Ovary (tissue), 9 donors: ENCODE measurements around the gene METTL3. TPM values are rescaled to one million over a fixed set of nuclear protein-coding genes. Genes with fewer than 3 reads are reported as not detected.

Experiments used
- DNase-seq, 5 donors: peaks; one replicate each; pipeline ENCODE4 v3.0.0-alpha.2; 2019 to 2020
- H3K27ac ChIP-seq, 2 donors: fragments of 200-600 bp; one replicate each; pipeline versions ENCODE4 v1.5.1 to v1.8.0; 2019 to 2022
- H3K27me3 ChIP-seq: fragments of 200-600 bp; one replicate; pipeline ENCODE4 v1.8.0; 2022
- H3K36me3 ChIP-seq: fragments of 200-600 bp; sonication (generic); one replicate; pipeline ENCODE4 v1.5.1; 2019
- H3K4me1 ChIP-seq: one replicate; pipeline ENCODE4 v1.8.1; 2013; ENCODE audit warnings: mild to moderate bottlenecking, moderate library complexity; ENCODE audit not compliant: insufficient read depth
- H3K4me3 ChIP-seq: fragments of 200-600 bp; sonication (generic); one replicate; pipeline ENCODE4 v1.5.1; 2017
- H3K9me3 ChIP-seq, 2 donors: fragments of 200-600 bp in 1 of 2; sonication (generic) in 1 of 2; one replicate each; pipeline versions ENCODE4 v1.5.1 to v1.8.1; 2013 to 2019; ENCODE audit warnings: mild to moderate bottlenecking in 1 of 2, moderate library complexity in 1 of 2
- CTCF ChIP-seq, 3 donors: fragments of 450-650 bp in 2 of 3; fragments of 200-600 bp in 1 of 3; IDR thresholded peaks; one replicate each; pipeline versions ENCODE4 v1.5.1 to v1.8.0; 2016 to 2022; ENCODE audit warnings: antibody characterized with exemption in 3 of 3, mild to moderate bottlenecking in 1 of 3
- EP300 ChIP-seq: sonication (generic); formaldehyde crosslinking; IDR thresholded peaks from one replicate; pipeline ENCODE4 v1.6.1; 2017; ENCODE audit warnings: antibody characterized with exemption
- POLR2A ChIP-seq: fragments of 450-650 bp; IDR thresholded peaks from one replicate; pipeline ENCODE4 v1.6.1; 2017; ENCODE audit warnings: antibody characterized with exemption, mild to moderate bottlenecking, moderate library complexity
- WGBS, 3 donors: extraction: QIAGEN DNeasy Blood & Tissue Kit in 1 of 3; methylation state at CpG; one replicate each; pipeline versions ENCODE4 v1.1.5 to v1.1.7; 2013 to 2017; 5-methylcytosine and 5-hydroxymethylcytosine counted together
- intact Hi-C, 4 donors: fragments of 100-400 bp; cut with DNase I; formaldehyde crosslinking; loops; one replicate each; pipeline versions ENCODE4 v1.11.0 to v1.15.1; 2022 to 2023
- polyA plus RNA-seq, 2 donors: library from polyadenylated mRNA; stranded (reverse); fragments of 200-250 nt in 1 of 2; fragments of 350-450 nt in 1 of 2; fragmentation: Illumina TruSeq in 1 of 2; extraction: RNeasy Lipid Tissue Mini Kit (QIAGEN cat#74804) in 1 of 2; gene quantifications; one replicate each; pipeline ENCODE4 v1.2.3, GENCODE V29; 2013 to 2014
- total RNA-seq, 7 donors: library from RNA; depleted of rRNA in 2 of 7; stranded (reverse); fragments of >200 nt in 2 of 7; fragmentation: NEBNext Ultra II Directional in 3 of 7; extraction: Animal tissue kit (Norgen Biotek cat#: 25700) in 3 of 7; gene quantifications; one replicate each; pipeline versions ENCODE4 v1.1.0 to v1.2.4, GENCODE V29; 2016 to 2023
- donor health status: DM: no; HTN: no; CAD: no; lungs with moderate emphysema.
- donor health status: DM: no; HTN: no; CAD: no.
- donor health status: Bipolar disorder and iron deficiency.
- donor health status: DM: yes; HTN: yes; CAD: no.
- donor health status: DM: no; HTN: no; CAD: no.
- donor health status: DM: yes; HTN: yes; CAD: no.

Gene METTL3
- total and polyA plus RNA-seq, 9 donors: 36.3 to 61.5 (median 40.9) TPM

GRCh38 chr14:21494902-21495762, 16.0 kb downstream of the METTL3 start:
- H3K36me3 ChIP-seq: no peaks in the 10 kb centered on the region
- H3K27ac ChIP-seq: no peak overlapping the region
- H3K9me3 ChIP-seq: no peaks in the 10 kb centered on the region
- no peak for DNase-seq
- TF ChIP-seq EP300 (no peak), POLR2A (no peak), CTCF (IDR thresholded peaks at IDR 0.05) (no peak)
- no peak overlapping the region for H3K4me3 ChIP-seq
- WGBS, 3 donors: 45 to 70% (median 68%) methylated on average over 2 of the region's 2 CpGs
- intact Hi-C loops: no loop called here
- no peaks in the 10 kb centered on the region for H3K27me3 ChIP-seq
- H3K4me1 ChIP-seq: no peaks in the 10 kb centered on the region

DNA sequence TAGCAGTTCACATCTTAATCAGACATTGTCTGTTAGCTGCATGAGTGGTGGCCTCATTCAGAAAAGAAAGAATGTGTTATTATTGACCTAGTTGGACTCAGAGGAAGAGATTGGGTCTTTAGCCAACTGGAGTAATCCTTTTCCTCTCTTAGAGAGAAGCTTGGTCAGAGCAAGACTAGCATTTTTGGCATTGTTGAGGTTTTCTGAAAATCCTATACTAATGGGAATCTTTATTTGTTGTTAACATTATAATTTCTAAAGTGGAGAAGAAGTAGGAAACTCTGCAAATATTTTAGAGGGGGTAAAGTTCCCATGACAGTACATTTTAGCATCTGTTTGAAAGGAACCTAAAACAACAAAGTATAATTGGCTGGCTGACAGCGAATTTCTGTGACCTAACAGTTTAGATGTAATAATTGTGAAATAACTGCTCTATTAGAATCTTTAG, 24.5 kb downstream of the METTL3 start:
- no peak for DNase-seq
- no peak overlapping the region for H3K4me3 ChIP-seq
- no peaks in the 10 kb centered on the region for H3K4me1 ChIP-seq
- WGBS, 3 donors: 49 to 63% (median 55%) methylated on average over 1 of the region's 1 CpG
- no peak overlapping the region for H3K27ac ChIP-seq
- intact Hi-C loops: no loop called here
- no peaks in the 10 kb centered on the region for H3K9me3 ChIP-seq
- H3K36me3 ChIP-seq: no peaks in the 10 kb centered on the region
- TF ChIP-seq POLR2A (no peak), CTCF (IDR thresholded peaks at IDR 0.05) (no peak), EP300 (no peak)
- no peaks in the 10 kb centered on the region for H3K27me3 ChIP-seq

- H3K27me3 ChIP-seq: no peaks in the 10 kb centered on the region
- intact Hi-C loops: loop anchor here in 1 of 4 donors (2.0 kb wide), 1 partner anchor 20 kb away; the partner anchor contains the start of gene CHD8
- TF ChIP-seq POLR2A: peak; percentile 80
- TF ChIP-seq CTCF (IDR thresholded peaks at IDR 0.05): peak; percentile 96 to 99 (median 98)
- peak; percentile 35 for TF ChIP-seq EP300
- peaks cover 5% of the 10 kb centered on the region for H3K4me1 ChIP-seq
- peak; percentile 92 to 96 (median 94) for DNase-seq
- H3K9me3 ChIP-seq: no peaks in the 10 kb centered on the region
- WGBS, 3 donors: 0 to 1% (median 0%) methylated on average over 49 of the region's 49 CpGs
- peak within 1 kb of the TSS; percentile 58 to 66 for H3K27ac ChIP-seq
- H3K4me3 ChIP-seq: peak within 1 kb of the TSS; percentile 79
- H3K36me3 ChIP-seq: no peaks in the 10 kb centered on the region
Measured at GRCh38 chr14:21476925-21477681, 34.0 kb downstream of the METTL3 start, which contains the start of the genes RAB2B and TOX4. Gene RAB2B (minus strand): TSS chr14:21476959. CDS start chr14:21476872, 87 bp downstream. Gene TOX4 (plus strand): TSS chr14:21477195. CDS start chr14:21477279, 84 bp downstream.

DNA sequence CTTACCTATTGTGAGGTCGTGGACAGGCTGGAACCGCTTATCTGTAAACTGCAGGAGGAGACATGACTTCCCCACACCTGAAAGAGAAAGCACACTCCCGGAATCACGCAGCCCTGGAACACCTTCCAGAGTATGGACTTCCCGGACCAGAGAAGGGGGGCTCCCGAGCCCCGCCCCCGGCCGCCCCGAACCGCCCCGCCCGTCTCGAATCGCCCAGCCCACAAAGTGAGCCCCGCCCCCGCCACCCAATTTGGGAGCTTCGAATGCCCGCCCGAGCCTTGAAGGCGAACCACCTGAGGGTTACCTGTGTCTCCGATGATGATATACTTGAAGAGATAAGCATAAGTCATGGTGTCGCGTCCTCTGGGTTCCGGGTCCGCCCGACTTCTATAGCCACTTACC, 34.6 kb downstream of the METTL3 start:
- peak; percentile 80 to 92 (median 87) for DNase-seq
- peaks cover 5% of the 10 kb centered on the region for H3K4me1 ChIP-seq
- intact Hi-C loops: loop anchor here in 1 of 4 donors (2.0 kb wide), 1 partner anchor 20 kb away; the partner anchor contains the start of gene CHD8
- 1% methylated on average over 22 to 27 of the region's 27 CpGs for WGBS, 3 donors
- H3K27ac ChIP-seq: peak overlapping the region; percentile 58 to 66
- no peak for TF ChIP-seq EP300
- TF ChIP-seq POLR2A: no peak
- TF ChIP-seq CTCF (IDR thresholded peaks at IDR 0.05): no peak
- H3K36me3 ChIP-seq: no peaks in the 10 kb centered on the region
- H3K27me3 ChIP-seq: no peaks in the 10 kb centered on the region
- no peaks in the 10 kb centered on the region for H3K9me3 ChIP-seq
- peak overlapping the region; percentile 79 for H3K4me3 ChIP-seq
